ENCODE results near the gene ANKS1B.

- TF ChIP-seq, protein P1, sequence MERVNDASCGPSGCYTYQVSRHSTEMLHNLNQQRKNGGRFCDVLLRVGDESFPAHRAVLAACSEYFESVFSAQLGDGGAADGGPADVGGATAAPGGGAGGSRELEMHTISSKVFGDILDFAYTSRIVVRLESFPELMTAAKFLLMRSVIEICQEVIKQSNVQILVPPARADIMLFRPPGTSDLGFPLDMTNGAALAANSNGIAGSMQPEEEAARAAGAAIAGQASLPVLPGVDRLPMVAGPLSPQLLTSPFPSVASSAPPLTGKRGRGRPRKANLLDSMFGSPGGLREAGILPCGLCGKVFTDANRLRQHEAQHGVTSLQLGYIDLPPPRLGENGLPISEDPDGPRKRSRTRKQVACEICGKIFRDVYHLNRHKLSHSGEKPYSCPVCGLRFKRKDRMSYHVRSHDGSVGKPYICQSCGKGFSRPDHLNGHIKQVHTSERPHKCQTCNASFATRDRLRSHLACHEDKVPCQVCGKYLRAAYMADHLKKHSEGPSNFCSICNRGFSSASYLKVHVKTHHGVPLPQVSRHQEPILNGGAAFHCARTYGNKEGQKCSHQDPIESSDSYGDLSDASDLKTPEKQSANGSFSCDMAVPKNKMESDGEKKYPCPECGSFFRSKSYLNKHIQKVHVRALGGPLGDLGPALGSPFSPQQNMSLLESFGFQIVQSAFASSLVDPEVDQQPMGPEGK (CRISPR knock-in tag; IDR thresholded peaks at IDR 0.05; ENCODE audit: borderline replicate concordance), result no peak
- TF ChIP-seq CSDC2 (CRISPR knock-in tag; IDR thresholded peaks at IDR 0.05) (no peak), RARB (CRISPR knock-in tag; IDR thresholded peaks at IDR 0.05) (no peak), ZC3H10 (CRISPR knock-in tag; IDR thresholded peaks at IDR 0.05) (no peak), ESRRG (CRISPR knock-in tag; IDR thresholded peaks at IDR 0.05) (no peak), ZNF70 (CRISPR knock-in tag; IDR thresholded peaks at IDR 0.05) (no peak), ISL1 (CRISPR knock-in tag; IDR thresholded peaks at IDR 0.05) (no peak), PPARA (CRISPR knock-in tag; IDR thresholded peaks at IDR 0.05; ENCODE audit: borderline replicate concordance) (no peak), ARNTL (CRISPR knock-in tag; IDR thresholded peaks at IDR 0.05; ENCODE audit: borderline replicate concordance, low read depth) (no peak), CREB5 (CRISPR knock-in tag; IDR thresholded peaks at IDR 0.05; ENCODE audit: low read depth) (no peak), TOX (CRISPR knock-in tag; IDR thresholded peaks at IDR 0.05; ENCODE audit: borderline replicate concordance) (no peak), ZFP3 (CRISPR knock-in tag; IDR thresholded peaks at IDR 0.05) (no peak), ZNF8 (CRISPR knock-in tag; IDR thresholded peaks at IDR 0.05) (no peak)
- TF ChIP-seq, protein P2, sequence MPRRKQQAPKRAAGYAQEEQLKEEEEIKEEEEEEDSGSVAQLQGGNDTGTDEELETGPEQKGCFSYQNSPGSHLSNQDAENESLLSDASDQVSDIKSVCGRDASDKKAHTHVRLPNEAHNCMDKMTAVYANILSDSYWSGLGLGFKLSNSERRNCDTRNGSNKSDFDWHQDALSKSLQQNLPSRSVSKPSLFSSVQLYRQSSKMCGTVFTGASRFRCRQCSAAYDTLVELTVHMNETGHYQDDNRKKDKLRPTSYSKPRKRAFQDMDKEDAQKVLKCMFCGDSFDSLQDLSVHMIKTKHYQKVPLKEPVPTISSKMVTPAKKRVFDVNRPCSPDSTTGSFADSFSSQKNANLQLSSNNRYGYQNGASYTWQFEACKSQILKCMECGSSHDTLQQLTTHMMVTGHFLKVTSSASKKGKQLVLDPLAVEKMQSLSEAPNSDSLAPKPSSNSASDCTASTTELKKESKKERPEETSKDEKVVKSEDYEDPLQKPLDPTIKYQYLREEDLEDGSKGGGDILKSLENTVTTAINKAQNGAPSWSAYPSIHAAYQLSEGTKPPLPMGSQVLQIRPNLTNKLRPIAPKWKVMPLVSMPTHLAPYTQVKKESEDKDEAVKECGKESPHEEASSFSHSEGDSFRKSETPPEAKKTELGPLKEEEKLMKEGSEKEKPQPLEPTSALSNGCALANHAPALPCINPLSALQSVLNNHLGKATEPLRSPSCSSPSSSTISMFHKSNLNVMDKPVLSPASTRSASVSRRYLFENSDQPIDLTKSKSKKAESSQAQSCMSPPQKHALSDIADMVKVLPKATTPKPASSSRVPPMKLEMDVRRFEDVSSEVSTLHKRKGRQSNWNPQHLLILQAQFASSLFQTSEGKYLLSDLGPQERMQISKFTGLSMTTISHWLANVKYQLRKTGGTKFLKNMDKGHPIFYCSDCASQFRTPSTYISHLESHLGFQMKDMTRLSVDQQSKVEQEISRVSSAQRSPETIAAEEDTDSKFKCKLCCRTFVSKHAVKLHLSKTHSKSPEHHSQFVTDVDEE (CRISPR knock-in tag; IDR thresholded peaks at IDR 0.05), result no peak
These were observed 366.1 kb downstream of the ANKS1B start for GRCh38 chr12:99618657-99619056.
